Left lung (tissue), 10 donors: ENCODE data around the gene TMEM229B. TPM values are rescaled to one million over a fixed set of nuclear protein-coding genes. Genes with fewer than 3 reads are reported as not detected.

Experiments
- ATAC-seq: fragments of 200-7000 bp; cut with Tn5 transposase; one replicate; pipeline ENCODE4 v1.9.1; 2020; ENCODE audit warnings: moderate library complexity
- DNase-seq, 4 donors: peaks; one replicate each; pipeline ENCODE4 v3.0.0-alpha.2; 2013 to 2020
- H3K27ac ChIP-seq, 2 donors: fragments of 200-600 bp; sonication (generic) in 1 of 2; one replicate each; pipeline versions ENCODE4 v1.5.0 to v1.8.0; 2020 to 2021
- H3K27me3 ChIP-seq, 2 donors: fragments of 200-600 bp; sonication (generic) in 1 of 2; one replicate each; pipeline versions ENCODE4 v1.5.0 to v1.8.0; 2020 to 2021
- H3K36me3 ChIP-seq, 2 donors: fragments of 200-600 bp; sonication (generic) in 1 of 2; one replicate each; pipeline versions ENCODE4 v1.5.0 to v1.8.0; 2020 to 2021
- H3K4me1 ChIP-seq, 2 donors: fragments of 200-600 bp; one replicate each; pipeline ENCODE4 v1.8.0; 2021
- H3K4me3 ChIP-seq, 2 donors: fragments of 200-600 bp; sonication (generic) in 1 of 2; one replicate each; pipeline versions ENCODE4 v1.5.0 to v1.8.0; 2020 to 2021; ENCODE audit warnings: mild to moderate bottlenecking in 1 of 2
- H3K9me3 ChIP-seq, 2 donors: fragments of 200-600 bp; sonication (generic) in 1 of 2; one replicate each; pipeline versions ENCODE4 v1.5.0 to v1.8.0; 2020 to 2021
- intact Hi-C, 2 donors: fragments of 100-400 bp; cut with DNase I; formaldehyde crosslinking; loops; one replicate each; pipeline versions ENCODE4 v1.11.2 to v1.14.2; 2022
- microRNA-seq, 2 donors: library from miRNA; unstranded; fragments of <30 nt; microRNA quantifications; one replicate each; pipeline ENCODE4, GENCODE V29; 2019
- polyA plus RNA-seq, 6 donors: library from polyadenylated mRNA; unstranded; fragments of 120-200 nt; gene quantifications; one replicate each; pipeline ENCODE4 v1.2.1, GENCODE V29; 2013; ENCODE audit not compliant: insufficient read length in 6 of 6
- total RNA-seq, 2 donors: library from RNA; stranded (reverse); fragmentation: NEBNext Ultra II Directional; extraction: Animal tissue kit (Norgen Biotek cat#: 25700); gene quantifications; one replicate each; pipeline ENCODE4 v1.2.1, GENCODE V29; 2021
- TF ChIP-seq, protein P1 (sequence below), 2 donors: fragments of 200-600 bp; sonication (generic) in 1 of 2; IDR thresholded peaks; one replicate each; pipeline versions ENCODE4 v1.5.0 to v1.8.0; 2021; ENCODE audit warnings: antibody characterized with exemption in 2 of 2
- donor health status: DM: no; HTN: yes; CAD: no.
- donor health status: DM: no; HTN: no; CAD: no.

The TMEM229B gene
- total and polyA plus RNA-seq, 8 donors = 0.39 to 7.7 (median 0.77) TPM

DNA sequence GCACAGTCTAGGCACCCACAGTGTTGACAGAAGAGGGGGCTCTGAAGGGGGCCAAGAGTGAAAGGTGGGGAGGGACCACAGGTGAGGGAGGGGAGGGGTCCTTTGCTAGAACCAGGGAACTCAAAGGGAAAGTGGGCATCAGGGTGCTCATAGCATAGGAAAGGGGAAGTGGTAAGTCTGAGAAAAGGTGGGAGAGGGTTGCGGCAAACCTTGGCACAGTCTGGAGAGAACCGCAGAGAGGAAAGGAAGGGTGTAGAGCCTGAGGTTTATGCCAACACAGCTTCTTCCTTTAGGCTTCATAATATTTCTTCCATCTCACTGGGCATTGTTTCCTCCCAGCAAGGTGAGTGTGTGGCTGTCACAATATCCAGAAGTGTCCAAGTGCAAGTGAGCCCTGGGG is 65.1 kb downstream of the TMEM229B start:
- H3K4me3 ChIP-seq = no peak overlapping the region
- ATAC-seq (no peak), DNase-seq (no peak)
- peaks cover 0 to 3% of the 10 kb centered on the region in 2 donors for H3K4me1 ChIP-seq
- TF ChIP-seq, protein P1, sequence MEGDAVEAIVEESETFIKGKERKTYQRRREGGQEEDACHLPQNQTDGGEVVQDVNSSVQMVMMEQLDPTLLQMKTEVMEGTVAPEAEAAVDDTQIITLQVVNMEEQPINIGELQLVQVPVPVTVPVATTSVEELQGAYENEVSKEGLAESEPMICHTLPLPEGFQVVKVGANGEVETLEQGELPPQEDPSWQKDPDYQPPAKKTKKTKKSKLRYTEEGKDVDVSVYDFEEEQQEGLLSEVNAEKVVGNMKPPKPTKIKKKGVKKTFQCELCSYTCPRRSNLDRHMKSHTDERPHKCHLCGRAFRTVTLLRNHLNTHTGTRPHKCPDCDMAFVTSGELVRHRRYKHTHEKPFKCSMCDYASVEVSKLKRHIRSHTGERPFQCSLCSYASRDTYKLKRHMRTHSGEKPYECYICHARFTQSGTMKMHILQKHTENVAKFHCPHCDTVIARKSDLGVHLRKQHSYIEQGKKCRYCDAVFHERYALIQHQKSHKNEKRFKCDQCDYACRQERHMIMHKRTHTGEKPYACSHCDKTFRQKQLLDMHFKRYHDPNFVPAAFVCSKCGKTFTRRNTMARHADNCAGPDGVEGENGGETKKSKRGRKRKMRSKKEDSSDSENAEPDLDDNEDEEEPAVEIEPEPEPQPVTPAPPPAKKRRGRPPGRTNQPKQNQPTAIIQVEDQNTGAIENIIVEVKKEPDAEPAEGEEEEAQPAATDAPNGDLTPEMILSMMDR (IDR thresholded peaks at IDR 0.05) = no peak
- H3K36me3 ChIP-seq = no peaks in the 10 kb centered on the region
- H3K9me3 ChIP-seq = no peaks in the 10 kb centered on the region
- H3K27me3 ChIP-seq = peaks cover 0 to 15% of the 10 kb centered on the region in 2 donors
- no peak overlapping the region for H3K27ac ChIP-seq
- intact Hi-C loops = no loop called here

DNA sequence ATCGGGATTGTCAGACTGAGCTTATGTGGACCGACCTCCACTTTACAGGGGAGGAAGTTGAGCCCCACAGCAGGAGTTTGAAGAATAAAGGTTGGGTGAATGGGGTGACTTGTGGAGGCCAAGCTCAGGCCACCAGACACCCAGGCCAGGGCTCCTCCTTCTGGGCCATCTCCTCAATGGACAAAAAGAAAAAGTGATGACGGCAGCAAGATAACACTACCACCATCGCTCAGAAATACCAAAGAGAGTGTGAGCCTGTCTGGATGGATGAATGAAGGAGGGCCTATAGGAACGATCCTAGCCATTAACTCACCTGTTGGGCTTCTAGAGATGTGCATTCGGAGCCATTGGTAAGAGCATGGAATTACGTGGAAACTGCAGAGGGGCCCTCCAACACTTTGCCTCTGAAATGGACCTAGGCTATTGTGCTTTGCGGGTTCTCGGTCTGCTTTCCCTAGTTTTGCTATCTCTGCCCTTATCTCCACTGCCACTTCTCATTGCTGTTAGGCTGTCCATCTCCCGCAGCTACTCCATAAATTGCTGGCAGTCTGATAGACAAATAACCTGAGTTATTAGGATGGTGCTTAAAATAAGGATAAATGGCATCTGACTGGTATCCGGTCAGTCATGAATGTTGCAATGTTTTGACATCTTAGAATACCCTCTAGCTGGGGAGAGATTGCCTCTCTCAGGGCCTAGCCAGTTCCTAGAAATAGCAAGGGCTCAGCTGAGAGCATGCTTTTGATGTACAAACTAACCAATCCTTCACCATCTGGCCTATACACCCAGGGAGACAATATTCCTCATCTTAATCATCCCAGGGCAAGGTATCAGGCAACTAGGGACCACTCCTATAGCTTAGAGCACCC is 66.9 kb downstream of the TMEM229B start:
- Histone ChIP-seq H3K4me3 (no peak overlapping the region), H3K9me3 (no peaks in the 10 kb centered on the region), H3K27ac (no peak overlapping the region), H3K27me3 (peaks cover 0 to 11% of the 10 kb centered on the region in 2 donors), H3K36me3 (no peaks in the 10 kb centered on the region), H3K4me1 (no peaks in the 10 kb centered on the region)
- DNase-seq = no peak
- intact Hi-C loops = no loop called here
- no peak for ATAC-seq
- TF ChIP-seq, protein P1 (IDR thresholded peaks at IDR 0.05) = no peak

Small RNA genes lying within 50 kb of the gene (microRNA-seq; reads per million reads assigned to microRNA genes)
- gene MIR5694 = 0 reads per million in 2 donors

Other genes starting within 250 kb of the TMEM229B start
- gene PALS1, start 247.3 kb downstream of the TMEM229B start, total RNA-seq = 10 to 100 TPM; 35.3 to 38.6 TPM
- 10 to 100 TPM; 25.5 to 32.6 (median 29.4) TPM for gene PALS1, start 247.3 kb downstream of the TMEM229B start, polyA plus RNA-seq
- 100 to 1,000 TPM in 1 of 2 donors, 10 to 100 TPM in 1; 84.1 to 107 TPM for gene ATP6V1D, start 128.9 kb downstream of the TMEM229B start, total RNA-seq
- gene ATP6V1D, start 128.9 kb downstream of the TMEM229B start, polyA plus RNA-seq = 100 to 1,000 TPM in 1 of 6 donors, 10 to 100 TPM in 5; 71.4 to 109 (median 85.1) TPM
- gene EIF2S1, start 128.4 kb downstream of the TMEM229B start, total RNA-seq = 10 to 100 TPM; 64.0 to 99.4 TPM
- 10 to 100 TPM; 76.6 to 89.9 (median 84.9) TPM for gene EIF2S1, start 128.4 kb downstream of the TMEM229B start, polyA plus RNA-seq
- gene PLEK2, start 76.6 kb downstream of the TMEM229B start, total RNA-seq = 1 to 10 TPM; 2.8 to 4.2 TPM
- 1 to 10 TPM; 3.2 to 6.7 (median 5.8) TPM for gene PLEK2, start 76.6 kb downstream of the TMEM229B start, polyA plus RNA-seq
- gene PLEKHH1, start 44.6 kb upstream of the TMEM229B start, total RNA-seq = 1 to 10 TPM; 1.2 to 2.7 TPM
- 10 to 100 TPM in 5 of 6 donors, 1 to 10 TPM in 1; 10.0 to 19.2 (median 15.5) TPM for gene PLEKHH1, start 44.6 kb upstream of the TMEM229B start, polyA plus RNA-seq
- gene PIGH, start 111.5 kb upstream of the TMEM229B start, total RNA-seq = 10 to 100 TPM; 12.8 to 21.6 TPM
- 10 to 100 TPM; 22.4 to 28.6 (median 23.5) TPM for gene PIGH, start 111.5 kb upstream of the TMEM229B start, polyA plus RNA-seq
- 10 to 100 TPM in 1 of 2 donors, 1 to 10 TPM in 1; 6.0 to 14.8 TPM for gene ARG2, start 131.2 kb upstream of the TMEM229B start, total RNA-seq
- 1 to 10 TPM; 1.9 to 3.9 (median 2.8) TPM for gene ARG2, start 131.2 kb upstream of the TMEM229B start, polyA plus RNA-seq
- 100 to 1,000 TPM in 1 of 2 donors, 10 to 100 TPM in 1; 97.6 to 123 TPM for gene VTI1B, start 185.9 kb upstream of the TMEM229B start, total RNA-seq
- gene VTI1B, start 185.9 kb upstream of the TMEM229B start, polyA plus RNA-seq = 10 to 100 TPM; 79.1 to 87.4 (median 86.2) TPM
- 10 to 100 TPM; 69.0 to 97.1 TPM for gene RDH11, start 207.0 kb upstream of the TMEM229B start, total RNA-seq
- 10 to 100 TPM; 60.6 to 69.2 (median 66.7) TPM for gene RDH11, start 207.0 kb upstream of the TMEM229B start, polyA plus RNA-seq
- under 1 TPM; 0.12 to 0.16 TPM for gene RDH12, start 213.2 kb upstream of the TMEM229B start, total RNA-seq
- gene RDH12, start 213.2 kb upstream of the TMEM229B start, polyA plus RNA-seq = 1 to 10 TPM in 3 of 6 donors, under 1 TPM in 3; 0.32 to 1.2 (median 0.88) TPM